Measurements from ENCODE around the gene PCSK6. TPM values are rescaled to one million over a fixed set of nuclear protein-coding genes. Genes with fewer than 3 reads are reported as not detected.

The PCSK6 gene
- total and polyA plus RNA-seq, 2 of the 8 experiments (the other 6 are each of a cell fraction or from before 2014, with no cell fraction given): 1.9 to 4.0 TPM

GRCh38 chr15:101502572-101503295 lies 13.2 kb upstream of the PCSK6 start (continued):
- TF ChIP-seq CHD7 (IDR thresholded peaks at IDR 0.05; ENCODE audit: insufficient replicate concordance, low read length) (no peak), BACH1 (IDR thresholded peaks at IDR 0.05; ENCODE audit: low read length) (no peak), CHD1 (IDR thresholded peaks at IDR 0.05; ENCODE audit: low read depth, low read length) (no peak), ZNF274 (IDR thresholded peaks at IDR 0.05; ENCODE audit: borderline replicate concordance, extremely low read depth, low read length) (no peak), BRCA1 (IDR thresholded peaks at IDR 0.05; ENCODE audit: low read depth, low read length) (no peak), HDAC6 (IDR thresholded peaks at IDR 0.05; ENCODE audit: low read depth, low read length) (no peak), TEAD4 (IDR thresholded peaks at IDR 0.05; ENCODE audit: low read depth, low read length) (no peak), SP2 (IDR thresholded peaks at IDR 0.05; ENCODE audit: low read length) (no peak), JUND (IDR thresholded peaks at IDR 0.05; ENCODE audit: low read length) (no peak), CBX8 (IDR thresholded peaks at IDR 0.05; ENCODE audit: borderline replicate concordance, low read depth, low read length) (no peak), FOSL1 (IDR thresholded peaks at IDR 0.05; ENCODE audit: insufficient read depth, low read depth, low read length) (no peak)

Measured in H1 (cell line).